HG03457 (cell line): ENCODE data around the gene PHLPP1.

Experiments
- ATAC-seq: cut with Tn5 transposase; IDR thresholded peaks from one replicate; pipeline ENCODE4 v1.9.1; 2021; ENCODE audit warnings: moderate number of reproducible peaks; ENCODE audit not compliant: unreplicated experiment

The PHLPP1 gene

GRCh38 chr18:62741118-62741566 is 25.8 kb downstream of the PHLPP1 start:
- no peak for ATAC-seq

DNA sequence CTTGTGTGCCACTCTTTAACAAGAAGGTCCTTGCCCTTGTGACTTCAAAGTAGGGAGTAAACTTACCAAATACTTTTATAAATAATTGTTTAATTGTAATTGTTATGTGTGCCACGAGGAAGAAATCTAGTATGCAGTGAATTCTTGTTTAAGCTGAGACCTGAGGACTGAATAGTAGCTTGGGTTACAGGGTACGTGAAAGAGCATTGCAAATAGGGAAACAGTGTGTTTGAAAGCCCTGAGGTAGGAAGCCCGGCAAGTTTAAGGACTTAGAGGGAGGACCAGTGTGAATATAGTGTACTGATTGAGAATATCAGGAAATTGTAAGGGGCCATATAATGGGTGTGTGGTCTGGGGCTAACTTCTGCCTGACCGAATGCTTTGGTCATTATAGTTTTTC is 26.2 kb downstream of the PHLPP1 start:
- ATAC-seq = no peak

- ATAC-seq = peak; percentile 48
Observed at GRCh38 chr18:62744076-62744968, 29.0 kb downstream of the PHLPP1 start.

- ATAC-seq = no peak
Observed at GRCh38 chr18:62745089-62745751, 29.9 kb downstream of the PHLPP1 start.

- ATAC-seq = no peak
Observed at GRCh38 chr18:62749389-62749788, 34.0 kb downstream of the PHLPP1 start.

GRCh38 chr18:62751341-62751821 is 36.0 kb downstream of the PHLPP1 start:
- ATAC-seq = no peak

GRCh38 chr18:62751977-62752376 is 36.6 kb downstream of the PHLPP1 start:
- ATAC-seq = no peak

DNA sequence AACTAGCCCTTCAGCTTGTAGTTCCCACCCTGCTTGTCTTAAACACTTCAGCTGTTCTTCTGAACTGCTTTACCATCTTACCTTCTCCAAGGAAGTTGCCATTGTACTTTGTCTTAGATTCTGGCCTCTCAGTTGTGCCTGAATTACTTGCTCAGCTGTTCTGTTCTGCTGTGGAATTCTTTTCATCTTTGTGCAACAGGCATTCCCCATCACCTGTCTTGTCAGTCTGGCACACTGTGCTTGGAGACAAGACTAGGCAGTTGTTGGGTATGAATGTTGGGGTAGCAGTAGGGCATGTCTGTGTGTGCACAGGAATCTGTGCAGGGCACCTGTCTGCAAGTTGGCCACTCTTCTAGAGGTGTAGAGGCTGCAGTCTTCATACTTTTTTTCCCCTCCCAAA is 38.7 kb downstream of the PHLPP1 start:
- no peak for ATAC-seq

GRCh38 chr18:62755454-62755853 is 40.1 kb downstream of the PHLPP1 start:
- no peak for ATAC-seq

- no peak for ATAC-seq
Observed at GRCh38 chr18:62755946-62756345, 40.6 kb downstream of the PHLPP1 start.

DNA sequence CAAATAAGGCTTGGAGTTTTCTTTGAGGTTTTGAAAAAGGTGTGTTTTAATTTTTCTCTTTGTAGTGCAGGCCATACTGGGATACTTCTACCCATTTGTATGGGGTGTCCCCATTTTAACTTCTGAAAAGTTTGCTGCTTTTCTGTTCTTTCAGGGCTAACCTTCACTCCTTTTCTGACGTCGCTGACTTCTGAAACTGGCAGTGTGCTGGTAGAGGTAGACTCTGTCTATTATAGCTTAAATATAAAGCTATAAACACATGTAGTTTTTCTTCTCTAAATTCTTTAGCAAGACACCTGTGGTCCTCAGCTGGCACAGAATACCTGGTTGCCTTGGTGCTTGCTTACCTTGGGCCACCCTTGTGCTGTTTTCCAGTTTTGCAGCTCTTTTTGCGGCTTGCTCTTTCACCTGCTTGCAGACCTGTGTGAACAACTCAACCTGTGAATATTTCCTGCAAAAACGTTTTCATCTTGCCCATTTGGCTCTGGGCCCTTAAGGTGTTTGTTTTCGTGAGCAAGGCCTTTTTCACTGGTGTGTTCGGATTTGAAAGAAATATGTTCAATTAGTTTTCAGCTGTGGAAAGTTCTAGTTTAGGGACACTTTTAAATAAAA is 42.2 kb downstream of the PHLPP1 start:
- no peak for ATAC-seq

DNA sequence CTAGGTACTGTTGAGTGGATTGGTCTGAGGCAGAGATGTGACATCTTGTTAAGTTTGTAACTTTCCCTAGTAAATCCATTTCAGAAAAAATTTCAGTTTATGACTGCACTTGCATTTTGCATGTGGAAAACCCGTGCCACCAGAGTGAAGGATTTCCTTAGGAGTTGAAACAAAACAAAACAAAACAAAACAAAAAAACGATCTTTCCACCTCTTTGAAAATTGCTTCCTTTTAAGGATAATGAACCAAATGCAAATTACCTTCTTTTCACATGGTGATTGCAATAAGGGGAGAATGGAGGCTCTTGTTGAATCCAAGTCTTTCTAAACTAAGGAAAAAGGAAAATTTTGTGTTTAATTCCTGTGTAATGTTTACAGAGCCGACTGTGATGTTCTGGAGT is 43.2 kb downstream of the PHLPP1 start:
- no peak for ATAC-seq

- ATAC-seq = no peak
Observed at GRCh38 chr18:62759704-62760402, 44.5 kb downstream of the PHLPP1 start.

GRCh38 chr18:62760403-62760734 is 45.0 kb downstream of the PHLPP1 start:
- no peak for ATAC-seq

- no peak for ATAC-seq
Observed at GRCh38 chr18:62763101-62763521, 47.8 kb downstream of the PHLPP1 start.

DNA sequence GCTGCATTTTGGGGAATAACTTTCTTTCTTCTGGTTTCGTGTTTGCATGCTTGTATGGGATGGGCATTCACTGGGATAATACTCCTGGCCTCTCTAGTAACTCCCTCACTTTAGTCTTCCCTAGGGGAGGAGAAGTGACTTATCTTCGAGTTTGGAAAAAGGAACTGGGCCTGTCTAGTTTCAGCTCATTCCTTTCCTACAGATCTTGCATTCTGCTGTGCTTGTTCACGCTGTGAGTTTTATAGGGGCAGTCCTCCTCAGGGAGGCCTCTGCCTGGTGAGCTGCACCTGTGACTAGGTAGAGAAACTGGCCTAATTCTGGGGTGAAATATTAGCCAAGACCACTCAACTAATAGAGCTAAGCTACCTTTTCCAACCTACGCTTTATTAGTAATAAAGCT is 50.9 kb downstream of the PHLPP1 start:
- no peak for ATAC-seq

- ATAC-seq = no peak
Observed at GRCh38 chr18:62767321-62767720, 52.0 kb downstream of the PHLPP1 start.

DNA sequence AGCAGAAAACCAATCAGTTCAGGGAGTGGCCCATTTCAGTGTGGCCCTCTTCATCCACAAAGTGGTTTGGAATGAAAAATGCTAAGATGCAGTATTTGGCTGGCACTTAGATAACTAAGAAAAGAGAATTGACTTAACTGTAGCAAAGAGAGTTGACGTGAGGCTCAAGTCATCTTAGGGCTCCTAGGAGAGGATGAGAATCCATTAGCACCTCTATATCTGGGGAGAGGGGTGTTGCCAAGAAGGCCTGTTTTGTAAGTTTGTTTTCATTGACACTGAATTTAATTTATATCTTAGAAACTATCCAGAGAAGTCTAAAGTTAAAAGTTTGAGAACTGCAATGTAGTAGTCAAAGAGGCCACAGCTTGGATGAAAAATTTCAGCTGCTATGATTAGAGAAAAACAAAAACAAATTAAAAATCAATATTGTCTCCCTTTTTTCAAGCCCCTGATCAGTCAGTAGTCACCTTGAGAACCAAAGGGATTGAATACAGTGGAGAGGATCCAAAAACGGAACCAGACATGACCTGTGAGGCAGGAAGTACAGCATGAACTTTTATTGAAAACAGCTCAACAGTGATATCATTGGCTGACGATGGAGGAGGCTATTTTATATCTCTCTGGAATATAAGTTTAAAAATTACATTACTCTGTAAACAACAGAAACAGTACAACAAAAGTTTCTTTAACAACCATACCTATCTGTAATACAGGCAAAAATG is 52.7 kb downstream of the PHLPP1 start:
- no peak for ATAC-seq

DNA sequence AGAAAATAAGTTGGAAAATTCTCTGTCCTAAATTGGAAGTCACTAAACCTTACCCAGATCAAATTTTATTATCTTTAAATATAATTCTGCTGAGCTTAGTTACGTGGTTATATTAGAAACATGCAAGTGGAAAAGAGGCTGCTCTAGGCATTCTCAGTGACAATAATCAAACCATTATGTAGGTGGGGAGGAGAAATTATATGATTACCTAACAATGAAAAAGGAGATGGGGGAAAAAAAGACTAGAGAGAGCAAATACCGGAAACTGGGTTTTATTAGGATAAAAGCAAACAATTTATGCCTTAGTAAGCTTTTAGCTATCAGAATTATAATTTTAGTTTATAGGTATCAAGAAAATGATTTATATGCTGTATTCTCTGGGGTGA is 53.2 kb downstream of the PHLPP1 start:
- no peak for ATAC-seq

- no peak for ATAC-seq
Observed at GRCh38 chr18:62769216-62769615, 53.9 kb downstream of the PHLPP1 start.
